ENCODE measurements around the gene VPS50. TPM values are rescaled to one million over a fixed set of nuclear protein-coding genes. Genes with fewer than 3 reads are reported as not detected.

VPS50 gene
- total RNA-seq, 1 donor from 2014 or later, result 16.7 TPM

GRCh38 chr7:93211228-93211818 is 20.8 kb upstream of the VPS50 start:
- peaks cover 68% of the 10 kb centered on the region for H3K27me3 Mint-ChIP-seq (ENCODE audit: low read depth)

DNA sequence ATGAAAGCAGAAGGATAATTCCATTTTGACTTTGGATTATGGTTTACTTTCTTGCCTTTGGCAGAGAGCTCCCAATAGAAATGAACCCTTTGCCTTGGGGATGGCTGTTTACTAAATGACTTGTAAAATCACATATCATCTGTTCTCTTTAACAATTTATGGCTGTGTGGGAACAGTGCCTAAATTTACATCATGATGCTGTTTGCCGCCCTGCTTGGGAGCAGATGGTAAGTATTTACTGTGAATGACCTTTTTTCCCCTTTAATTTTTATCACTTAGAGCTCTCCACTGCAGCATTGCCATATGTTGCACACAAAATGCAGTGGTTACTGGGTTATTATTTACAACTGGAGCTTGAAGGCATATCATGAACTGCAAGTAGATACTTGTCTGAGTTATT is 19.3 kb upstream of the VPS50 start:
- no peaks in the 10 kb centered on the region for H3K36me3 Mint-ChIP-seq (ENCODE audit: low read depth)
- peaks cover 70% of the 10 kb centered on the region for H3K27me3 Mint-ChIP-seq (ENCODE audit: low read depth)

More at GRCh38 chr7:93211228-93211818, 20.8 kb upstream of the VPS50 start:
- no peaks in the 10 kb centered on the region for H3K9me3 Mint-ChIP-seq (ENCODE audit: low read depth)
- no peak for TF ChIP-seq CTCF (IDR thresholded peaks at IDR 0.05)
- H3K27ac Mint-ChIP-seq (ENCODE audit: unreplicated experiment), result no peak overlapping the region
- no peak for DNase-seq (ENCODE audit: low spot score)
- peaks cover 5% of the 10 kb centered on the region for H3K4me1 Mint-ChIP-seq (ENCODE audit: low read depth)
- no peak overlapping the region for H3K4me3 Mint-ChIP-seq (ENCODE audit: unreplicated experiment)
- no peaks in the 10 kb centered on the region for H3K36me3 Mint-ChIP-seq (ENCODE audit: low read depth)

DNA sequence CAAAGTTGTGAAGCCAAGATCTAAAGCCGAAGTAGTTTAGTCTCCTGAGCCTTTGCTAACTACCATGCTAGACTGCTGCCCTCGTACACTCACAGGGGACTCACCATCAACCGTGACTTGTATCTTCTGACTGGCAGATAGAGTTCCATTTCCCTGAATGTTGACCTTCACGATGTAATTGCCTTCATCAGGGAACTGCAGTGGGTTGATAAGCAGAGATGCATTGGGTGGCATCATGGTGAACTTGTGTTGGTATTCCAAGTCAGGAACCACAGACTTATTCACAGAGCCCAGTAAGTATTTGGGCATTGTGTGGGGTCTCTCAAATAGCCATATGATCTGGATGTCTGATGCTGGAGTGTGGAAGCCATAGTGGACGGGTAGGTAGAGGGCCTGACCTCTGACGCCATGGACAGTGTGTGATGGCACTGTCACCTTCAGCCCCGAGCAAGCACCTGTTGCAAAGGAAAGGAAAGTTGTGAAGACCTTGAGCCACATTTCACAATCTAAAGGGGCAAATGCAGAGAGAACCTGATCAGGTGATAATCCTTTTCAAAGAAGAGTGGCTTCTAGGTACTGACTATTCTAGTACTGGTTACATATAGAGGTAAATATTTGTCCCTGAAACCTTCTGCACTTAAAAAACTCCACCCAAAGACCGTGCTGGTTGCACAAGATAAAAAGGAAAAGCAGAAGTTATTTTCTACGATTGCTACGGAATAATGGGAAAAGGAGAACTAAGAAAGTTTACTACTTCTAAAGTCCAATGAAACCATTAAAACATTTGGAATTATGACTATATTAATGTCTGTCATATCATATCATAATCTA is 13.0 kb upstream of the VPS50 start:
- no peak for DNase-seq (ENCODE audit: low spot score)
- no peaks in the 10 kb centered on the region for H3K36me3 Mint-ChIP-seq (ENCODE audit: low read depth)
- no peaks in the 10 kb centered on the region for H3K4me1 Mint-ChIP-seq (ENCODE audit: low read depth)
- H3K9me3 Mint-ChIP-seq (ENCODE audit: low read depth), result no peaks in the 10 kb centered on the region
- peaks cover 43% of the 10 kb centered on the region for H3K27me3 Mint-ChIP-seq (ENCODE audit: low read depth)
- TF ChIP-seq CTCF (IDR thresholded peaks at IDR 0.05), result no peak
- no peak overlapping the region for H3K27ac Mint-ChIP-seq (ENCODE audit: unreplicated experiment)
- no peak overlapping the region for H3K4me3 Mint-ChIP-seq (ENCODE audit: unreplicated experiment)

More for the DNA sequence above, 19.3 kb upstream of the VPS50 start:
- TF ChIP-seq CTCF (IDR thresholded peaks at IDR 0.05), result no peak
- Mint-ChIP-seq H3K4me1 (ENCODE audit: low read depth) (peaks cover 5% of the 10 kb centered on the region), H3K9me3 (ENCODE audit: low read depth) (no peaks in the 10 kb centered on the region), H3K4me3 (ENCODE audit: unreplicated experiment) (no peak overlapping the region), H3K27ac (ENCODE audit: unreplicated experiment) (no peak overlapping the region)
- DNase-seq (ENCODE audit: low spot score), result no peak

- no peak for TF ChIP-seq CTCF (IDR thresholded peaks at IDR 0.05)
- DNase-seq (ENCODE audit: low spot score), result no peak
- Mint-ChIP-seq H3K4me3 (ENCODE audit: unreplicated experiment) (no peak overlapping the region), H3K27ac (ENCODE audit: unreplicated experiment) (no peak overlapping the region), H3K36me3 (ENCODE audit: low read depth) (no peaks in the 10 kb centered on the region), H3K27me3 (ENCODE audit: low read depth) (peaks cover 43% of the 10 kb centered on the region), H3K4me1 (ENCODE audit: low read depth) (no peaks in the 10 kb centered on the region), H3K9me3 (ENCODE audit: low read depth) (no peaks in the 10 kb centered on the region)
Measured at GRCh38 chr7:93219868-93220267, 12.3 kb upstream of the VPS50 start.

DNA sequence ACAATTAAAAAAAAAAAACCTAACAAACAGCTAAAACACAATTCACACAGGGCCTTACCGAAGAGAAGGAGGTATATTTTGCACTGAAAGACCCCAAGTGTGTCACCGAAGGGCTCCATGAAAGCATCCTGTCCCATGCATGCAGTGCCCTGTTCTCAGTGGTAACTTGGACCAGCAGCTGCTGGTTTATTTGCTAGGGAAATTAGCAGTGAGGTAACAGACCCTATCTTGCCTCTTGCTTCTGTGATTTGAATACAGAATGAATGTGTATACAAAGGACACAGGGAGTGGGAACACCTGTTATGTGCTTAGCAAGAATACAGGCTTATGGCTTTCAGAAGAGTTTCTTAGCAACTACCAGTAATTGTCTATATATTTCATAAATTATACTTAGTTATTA is 5.9 kb upstream of the VPS50 start, which contains the start of gene HEPACAM2:
HEPACAM2 (minus strand) TSS at position 160 of the 400 bp plus-strand sequence.
- Mint-ChIP-seq H3K9me3 (ENCODE audit: low read depth) (no peaks in the 10 kb centered on the region), H3K27ac (ENCODE audit: unreplicated experiment) (no peak within 1 kb of the TSS), H3K36me3 (ENCODE audit: low read depth) (no peaks in the 10 kb centered on the region), H3K4me1 (ENCODE audit: low read depth) (peaks cover under 1% of the 10 kb centered on the region), H3K4me3 (ENCODE audit: unreplicated experiment) (no peak within 1 kb of the TSS), H3K27me3 (ENCODE audit: low read depth) (peaks cover 44% of the 10 kb centered on the region)
- DNase-seq (ENCODE audit: low spot score), result no peak
- no peak for TF ChIP-seq CTCF (IDR thresholded peaks at IDR 0.05)

All from chondrocyte (in vitro differentiated cells).